ENCODE data around the gene SLC10A6. TPM values are rescaled to one million over a fixed set of nuclear protein-coding genes. Genes with fewer than 3 reads are reported as not detected.

The SLC10A6 gene
- total and polyA plus RNA-seq, 2 donors (not counting 3 experiments of a cell fraction or from before 2014, with no cell fraction given) = 0.04 TPM; not detected in 1

- intact Hi-C loops (cut with micrococcal nuclease) = loop anchor here (5.0 kb wide), 1 partner anchor 321 kb away; no protein-coding TSS in a partner anchor
Observed at GRCh38 chr4:86818211-86818610, 31.0 kb downstream of the SLC10A6 start.

GRCh38 chr4:86816501-86817273, 32.5 kb downstream of the SLC10A6 start:
- no peaks in the 10 kb centered on the region for H3K27me3 ChIP-seq (ENCODE audit: control insufficient read depth in 2 of 2, insufficient read depth in 2 of 2, low read length in 2 of 2)
- intact Hi-C loops (cut with micrococcal nuclease) (loop anchor here (5.0 kb wide), 1 partner anchor 319 kb away; no protein-coding TSS in a partner anchor), dilution Hi-C loops (cut with MboI; ENCODE audit: extremely low pct_ligation_motif_present, low sequenced_read_pairs) (no loop called here)
- no peak overlapping the region for H3K9ac ChIP-seq (replicated peaks; ENCODE audit: extremely low read depth, insufficient read depth, low read length)
- H3K27ac ChIP-seq (ENCODE audit: insufficient read depth, low read depth, low read length) = no peak overlapping the region
- H3K4me1 ChIP-seq (ENCODE audit: control insufficient read depth, extremely low read depth, insufficient read depth, low read length) = peaks cover 7% of the 10 kb centered on the region
- no peaks in the 10 kb centered on the region for H4K20me1 ChIP-seq (replicated peaks; ENCODE audit: control insufficient read depth, extremely low read depth, insufficient read depth, low read length)
- H3K79me2 ChIP-seq (ENCODE audit: control insufficient read depth, insufficient read depth, low read length) = no peaks in the 10 kb centered on the region
- no TSS peak for BruUV-seq (replicated peaks)
- no peak overlapping the region for H3K4me2 ChIP-seq (ENCODE audit: insufficient read depth, low read length)
- no peak overlapping the region for H3K4me3 ChIP-seq (replicated peaks in 1 of 3; ENCODE audit: insufficient read depth in 1 of 3, low read depth in 1 of 3, low read length in 3 of 3)
- CTCF ChIA-PET = interaction anchor here (2.4 kb wide), 1 partner anchor 163 kb away, joined by 6 read pairs; no protein-coding TSS in a partner anchor
- POLR2A ChIA-PET = interaction anchor here (0.6 kb wide), 1 partner anchor 103 kb away, joined by 3 read pairs; no protein-coding TSS in a partner anchor
- no peaks in the 10 kb centered on the region for H3K36me3 ChIP-seq (ENCODE audit: control insufficient read depth in 2 of 2, extremely low read depth in 1 of 2, insufficient read depth in 2 of 2, low read length in 2 of 2)
- DNase-seq (ENCODE audit: low read depth, low spot score) (no peak), FAIRE-seq (no peak)
- H3K9me1 ChIP-seq (replicated peaks; ENCODE audit: control insufficient read depth, extremely low read depth, insufficient read depth, low read length) = no peaks in the 10 kb centered on the region
- H2AFZ ChIP-seq (ENCODE audit: low read depth, low read length) = no peak overlapping the region
- TF ChIP-seq EZH2 (IDR thresholded peaks at IDR 0.05; ENCODE audit: borderline replicate concordance, low read depth, low read length, severe bottlenecking) (no peak), JUN (IDR thresholded peaks at IDR 0.05; ENCODE audit: borderline replicate concordance, insufficient read depth, insufficient read length, low read depth) (no peak), MAX (IDR thresholded peaks at IDR 0.05; ENCODE audit: insufficient read depth, insufficient read length) (no peak)
- H3K9me3 ChIP-seq (replicated peaks; ENCODE audit: control insufficient read depth, insufficient read depth, low read length) = no peaks in the 10 kb centered on the region

More at GRCh38 chr4:86818211-86818610, 31.0 kb downstream of the SLC10A6 start:
- no peaks in the 10 kb centered on the region for H3K27me3 ChIP-seq (ENCODE audit: control insufficient read depth in 2 of 2, insufficient read depth in 2 of 2, low read length in 2 of 2)
- dilution Hi-C loops (cut with MboI; ENCODE audit: extremely low pct_ligation_motif_present, low sequenced_read_pairs) = no loop called here
- no peak overlapping the region for H2AFZ ChIP-seq (ENCODE audit: low read depth, low read length)
- H3K4me2 ChIP-seq (ENCODE audit: insufficient read depth, low read length) = no peak overlapping the region
- H3K36me3 ChIP-seq (ENCODE audit: control insufficient read depth in 2 of 2, extremely low read depth in 1 of 2, insufficient read depth in 2 of 2, low read length in 2 of 2) = no peaks in the 10 kb centered on the region
- H3K27ac ChIP-seq (ENCODE audit: insufficient read depth, low read depth, low read length) = no peak overlapping the region
- H3K79me2 ChIP-seq (ENCODE audit: control insufficient read depth, insufficient read depth, low read length) = no peaks in the 10 kb centered on the region
- ChIA-PET POLR2A (no interaction called here), CTCF (interaction anchor here (0.6 to 2.4 kb wide), 7 partner anchors 13 to 319 kb away, joined by 3 to 6 read pairs (median 4); no protein-coding TSS in a partner anchor)
- H4K20me1 ChIP-seq (replicated peaks; ENCODE audit: control insufficient read depth, extremely low read depth, insufficient read depth, low read length) = no peaks in the 10 kb centered on the region
- peaks cover 7% of the 10 kb centered on the region for H3K4me1 ChIP-seq (ENCODE audit: control insufficient read depth, extremely low read depth, insufficient read depth, low read length)
- no peak overlapping the region for H3K4me3 ChIP-seq (replicated peaks in 1 of 3; ENCODE audit: insufficient read depth in 1 of 3, low read depth in 1 of 3, low read length in 3 of 3)
- no peaks in the 10 kb centered on the region for H3K9me3 ChIP-seq (replicated peaks; ENCODE audit: control insufficient read depth, insufficient read depth, low read length)
- peak; percentile 77 for DNase-seq (ENCODE audit: low read depth, low spot score)
- no peak overlapping the region for H3K9ac ChIP-seq (replicated peaks; ENCODE audit: extremely low read depth, insufficient read depth, low read length)
- BruUV-seq (replicated peaks) = no TSS peak
- TF ChIP-seq JUN (IDR thresholded peaks at IDR 0.05; ENCODE audit: borderline replicate concordance, insufficient read depth, insufficient read length, low read depth) = no peak
- TF ChIP-seq MYC (IDR thresholded peaks at IDR 0.05; ENCODE audit: low read depth, low read length) = no peak
- H3K9me1 ChIP-seq (replicated peaks; ENCODE audit: control insufficient read depth, extremely low read depth, insufficient read depth, low read length) = no peaks in the 10 kb centered on the region
- FAIRE-seq = peak; percentile 37

Data from endothelial cell of umbilical vein (primary cell).